Neural cell (in vitro differentiated cells): Measurements from ENCODE around the gene RAPGEF2. TPM values are rescaled to one million over a fixed set of nuclear protein-coding genes. Genes with fewer than 3 reads are reported as not detected.

Source experiments
- H2AFZ ChIP-seq: fragments of 200-600, 300-800 bp; sonication (generic), shearing (Covaris generic); 2 replicates; pipeline ENCODE4 v1.6.0; 2014; ENCODE audit warnings: low read depth, mild to moderate bottlenecking, antibody characterized with exemption, low read length, moderate library complexity
- H3F3A ChIP-seq: fragments of 200-600 bp; shearing (Covaris generic); 2 replicates; pipeline ENCODE4 v1.6.1; 2016; ENCODE audit warnings: mild to moderate bottlenecking, moderate library complexity, mixed read lengths, antibody characterized with exemption, low read length; ENCODE audit not compliant: insufficient read depth, poor library complexity, severe bottlenecking
- H3K27ac ChIP-seq: fragments of 200-600, 300-800 bp; sonication (generic), shearing (Covaris generic); 2 replicates; pipeline ENCODE4 v1.5.1; 2014; ENCODE audit warnings: mild to moderate bottlenecking, low read length, moderate library complexity
- H3K27me3 ChIP-seq: fragments of 300-800, 200-600 bp; sonication (generic), shearing (Covaris generic); 2 replicates; pipeline ENCODE4 v1.6.0; 2014; ENCODE audit warnings: mild to moderate bottlenecking, low read depth, low read length, moderate library complexity; ENCODE audit not compliant: insufficient read depth
- H3K36me3 ChIP-seq: fragments of 300-800, 200-600 bp; sonication (generic), shearing (Covaris generic); 2 replicates; pipeline ENCODE4 v1.5.1; 2014; ENCODE audit warnings: mild to moderate bottlenecking, antibody characterized with exemption, low read length, moderate library complexity; ENCODE audit not compliant: insufficient read depth
- H3K4me2 ChIP-seq: fragments of 300-800, 200-600 bp; sonication (generic), shearing (Covaris generic); 2 replicates; pipeline ENCODE4 v1.6.0; 2014; ENCODE audit warnings: mild to moderate bottlenecking, low read length
- H3K4me3 ChIP-seq: fragments of 300-800, 200-600 bp; sonication (generic), shearing (Covaris generic); 2 replicates; pipeline ENCODE4 v1.5.1; 2014; ENCODE audit warnings: mild to moderate bottlenecking, low read length, moderate library complexity
- H3K79me2 ChIP-seq: fragments of 200-600 bp; shearing (Covaris generic); replicated peaks from 2 replicates; pipeline ENCODE4 v1.6.0; 2014; ENCODE audit warnings: mild to moderate bottlenecking, low read length, moderate library complexity; ENCODE audit not compliant: insufficient read depth
- H3K9ac ChIP-seq: fragments of 300-800, 200-600 bp; sonication (generic), shearing (Covaris generic); 2 replicates; pipeline ENCODE4 v1.6.1; 2016; ENCODE audit warnings: mild to moderate bottlenecking, low read length, mixed read lengths
- H3K9me2 ChIP-seq: fragments of 200-600 bp; shearing (Covaris generic); 2 replicates; pipeline ENCODE4 v1.6.1; 2016; ENCODE audit warnings: mild to moderate bottlenecking, low read length, mixed read lengths; ENCODE audit not compliant: insufficient read depth
- H3K9me3 ChIP-seq: fragments of 200-600, 300-800 bp; sonication (generic), shearing (Covaris generic); 2 replicates; pipeline ENCODE4 v1.6.1; 2016; ENCODE audit warnings: mild to moderate bottlenecking, mixed run types, low read length, moderate library complexity, mixed read lengths
- H4K20me1 ChIP-seq: fragments of 200-600 bp; shearing (Covaris generic); 2 replicates; pipeline ENCODE4 v1.6.1; 2016; ENCODE audit warnings: mild to moderate bottlenecking, mixed run types; ENCODE audit not compliant: insufficient read depth
- EP300 ChIP-seq: fragments of 450-650 bp; conservative IDR thresholded peaks from 2 replicates; pipeline ENCODE4 v1.6.1; 2014; ENCODE audit warnings: antibody characterized with exemption, mild to moderate bottlenecking, moderate library complexity; ENCODE audit not compliant: poor library complexity, severe bottlenecking
- EZH2 ChIP-seq: fragments of 200-600, 300-800 bp; shearing (Covaris generic), sonication (generic); IDR thresholded peaks from 2 replicates; pipeline ENCODE4 v1.6.1; 2014; ENCODE audit warnings: antibody characterized with exemption, low read length, borderline replicate concordance, mild to moderate bottlenecking; ENCODE audit not compliant: insufficient read depth, poor library complexity, severe bottlenecking
- MXI1 ChIP-seq: fragments of 450-650 bp; conservative IDR thresholded peaks from 2 replicates; pipeline ENCODE4 v1.6.1; 2014; ENCODE audit warnings: antibody characterized with exemption, mild to moderate bottlenecking; ENCODE audit not compliant: poor library complexity, severe bottlenecking
- POLR2AphosphoS5 ChIP-seq: IDR thresholded peaks from 2 replicates; pipeline ENCODE4 v1.6.1; 2012
- RAD21 ChIP-seq: fragments of 450-650 bp; conservative IDR thresholded peaks from 2 replicates; pipeline ENCODE4 v1.6.1; 2014; ENCODE audit warnings: antibody characterized with exemption, mild to moderate bottlenecking, moderate library complexity
- SMC3 ChIP-seq: fragments of 450-650 bp; conservative IDR thresholded peaks from 2 replicates; pipeline ENCODE4 v1.6.1; 2014; ENCODE audit warnings: antibody characterized with exemption, mild to moderate bottlenecking, moderate library complexity; ENCODE audit not compliant: poor library complexity
- TAF1 ChIP-seq: IDR thresholded peaks from 2 replicates; pipeline ENCODE4 v1.6.1; 2012; ENCODE audit warnings: low read depth
- polyA plus RNA-seq: library from polyadenylated mRNA; depleted of rRNA; stranded (reverse); fragments of >200 nt; gene quantifications from 2 replicates; pipeline ENCODE4 v1.2.3, GENCODE V29; 2014
- TF ChIP-seq, protein P1 (sequence below): IDR thresholded peaks from 2 replicates; pipeline ENCODE4 v1.6.1; 2012; ENCODE audit warnings: borderline replicate concordance
- TF ChIP-seq, protein P2 (sequence below): fragments of 450-650 bp; IDR thresholded peaks from 2 replicates; pipeline ENCODE4 v1.5.1; 2014; ENCODE audit warnings: antibody characterized with exemption, mild to moderate bottlenecking, moderate library complexity; ENCODE audit not compliant: poor library complexity, severe bottlenecking

Gene RAPGEF2
- polyA plus RNA-seq, 1 donor from 2014 or later = 134 TPM

DNA sequence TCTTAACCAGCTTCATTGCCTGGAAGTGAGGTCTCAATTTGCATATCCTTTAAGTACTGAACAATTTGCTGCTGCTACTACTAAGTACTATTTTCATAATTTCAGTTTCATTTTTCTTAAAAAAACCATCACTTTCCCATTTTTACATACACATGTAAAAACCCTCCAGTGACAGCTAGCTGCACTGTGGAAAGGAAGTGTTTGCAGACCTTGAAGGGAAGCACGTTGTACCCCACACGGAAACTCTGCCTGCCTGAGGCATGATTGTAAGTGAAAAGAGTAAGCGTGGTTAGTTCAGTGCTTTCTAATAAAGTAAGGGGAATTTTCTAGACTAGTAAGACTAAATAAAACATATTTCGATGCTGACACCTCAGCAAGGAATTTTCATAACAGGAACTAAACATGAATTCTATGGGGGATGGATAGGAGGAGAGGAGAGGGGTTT, 103.6 kb downstream of the RAPGEF2 start:
- peaks cover 6% of the 10 kb centered on the region for H4K20me1 ChIP-seq
- no peaks in the 10 kb centered on the region for H3F3A ChIP-seq
- H3K36me3 ChIP-seq = no peaks in the 10 kb centered on the region
- H3K9me3 ChIP-seq = no peaks in the 10 kb centered on the region
- H3K4me2 ChIP-seq = no peak overlapping the region
- no peaks in the 10 kb centered on the region for H3K9me2 ChIP-seq
- H3K79me2 ChIP-seq = peaks cover 46% of the 10 kb centered on the region
- TF ChIP-seq EZH2 (no peak), EP300 (no peak), SMC3 (no peak), MXI1 (no peak), POLR2AphosphoS5 (no peak), TAF1 (no peak), RAD21 (no peak)
- TF ChIP-seq, protein P1, sequence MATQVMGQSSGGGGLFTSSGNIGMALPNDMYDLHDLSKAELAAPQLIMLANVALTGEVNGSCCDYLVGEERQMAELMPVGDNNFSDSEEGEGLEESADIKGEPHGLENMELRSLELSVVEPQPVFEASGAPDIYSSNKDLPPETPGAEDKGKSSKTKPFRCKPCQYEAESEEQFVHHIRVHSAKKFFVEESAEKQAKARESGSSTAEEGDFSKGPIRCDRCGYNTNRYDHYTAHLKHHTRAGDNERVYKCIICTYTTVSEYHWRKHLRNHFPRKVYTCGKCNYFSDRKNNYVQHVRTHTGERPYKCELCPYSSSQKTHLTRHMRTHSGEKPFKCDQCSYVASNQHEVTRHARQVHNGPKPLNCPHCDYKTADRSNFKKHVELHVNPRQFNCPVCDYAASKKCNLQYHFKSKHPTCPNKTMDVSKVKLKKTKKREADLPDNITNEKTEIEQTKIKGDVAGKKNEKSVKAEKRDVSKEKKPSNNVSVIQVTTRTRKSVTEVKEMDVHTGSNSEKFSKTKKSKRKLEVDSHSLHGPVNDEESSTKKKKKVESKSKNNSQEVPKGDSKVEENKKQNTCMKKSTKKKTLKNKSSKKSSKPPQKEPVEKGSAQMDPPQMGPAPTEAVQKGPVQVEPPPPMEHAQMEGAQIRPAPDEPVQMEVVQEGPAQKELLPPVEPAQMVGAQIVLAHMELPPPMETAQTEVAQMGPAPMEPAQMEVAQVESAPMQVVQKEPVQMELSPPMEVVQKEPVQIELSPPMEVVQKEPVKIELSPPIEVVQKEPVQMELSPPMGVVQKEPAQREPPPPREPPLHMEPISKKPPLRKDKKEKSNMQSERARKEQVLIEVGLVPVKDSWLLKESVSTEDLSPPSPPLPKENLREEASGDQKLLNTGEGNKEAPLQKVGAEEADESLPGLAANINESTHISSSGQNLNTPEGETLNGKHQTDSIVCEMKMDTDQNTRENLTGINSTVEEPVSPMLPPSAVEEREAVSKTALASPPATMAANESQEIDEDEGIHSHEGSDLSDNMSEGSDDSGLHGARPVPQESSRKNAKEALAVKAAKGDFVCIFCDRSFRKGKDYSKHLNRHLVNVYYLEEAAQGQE = no peak
- TF ChIP-seq, protein P2, sequence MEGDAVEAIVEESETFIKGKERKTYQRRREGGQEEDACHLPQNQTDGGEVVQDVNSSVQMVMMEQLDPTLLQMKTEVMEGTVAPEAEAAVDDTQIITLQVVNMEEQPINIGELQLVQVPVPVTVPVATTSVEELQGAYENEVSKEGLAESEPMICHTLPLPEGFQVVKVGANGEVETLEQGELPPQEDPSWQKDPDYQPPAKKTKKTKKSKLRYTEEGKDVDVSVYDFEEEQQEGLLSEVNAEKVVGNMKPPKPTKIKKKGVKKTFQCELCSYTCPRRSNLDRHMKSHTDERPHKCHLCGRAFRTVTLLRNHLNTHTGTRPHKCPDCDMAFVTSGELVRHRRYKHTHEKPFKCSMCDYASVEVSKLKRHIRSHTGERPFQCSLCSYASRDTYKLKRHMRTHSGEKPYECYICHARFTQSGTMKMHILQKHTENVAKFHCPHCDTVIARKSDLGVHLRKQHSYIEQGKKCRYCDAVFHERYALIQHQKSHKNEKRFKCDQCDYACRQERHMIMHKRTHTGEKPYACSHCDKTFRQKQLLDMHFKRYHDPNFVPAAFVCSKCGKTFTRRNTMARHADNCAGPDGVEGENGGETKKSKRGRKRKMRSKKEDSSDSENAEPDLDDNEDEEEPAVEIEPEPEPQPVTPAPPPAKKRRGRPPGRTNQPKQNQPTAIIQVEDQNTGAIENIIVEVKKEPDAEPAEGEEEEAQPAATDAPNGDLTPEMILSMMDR = no peak
- no peak overlapping the region for H3K9ac ChIP-seq
- no peaks in the 10 kb centered on the region for H3K27me3 ChIP-seq
- no peak overlapping the region for H3K27ac ChIP-seq
- no peak overlapping the region for H2AFZ ChIP-seq
- H3K4me3 ChIP-seq = no peak overlapping the region

DNA sequence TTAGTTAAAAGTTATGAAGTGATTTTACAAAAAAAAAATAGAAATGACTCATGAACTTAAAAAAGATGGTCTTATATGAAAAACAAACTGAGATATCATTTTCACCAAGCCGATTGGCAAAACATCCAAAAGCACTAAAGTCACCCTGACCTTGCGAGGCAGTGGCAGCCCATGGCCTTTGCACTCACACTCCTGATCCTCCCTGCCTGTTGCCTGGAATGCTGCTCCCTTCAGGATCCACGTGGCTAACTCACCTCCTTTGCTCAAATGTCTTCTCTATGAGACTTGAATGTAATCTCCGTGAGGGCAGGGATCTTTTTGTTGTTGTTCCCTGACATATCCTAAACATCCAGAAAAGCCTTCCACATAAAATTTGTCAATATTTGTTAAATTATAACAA, 106.4 kb downstream of the RAPGEF2 start:
- TF ChIP-seq EZH2 (no peak), SMC3 (no peak), RAD21 (no peak), EP300 (no peak), TAF1 (no peak), MXI1 (no peak), POLR2AphosphoS5 (no peak)
- TF ChIP-seq, protein P1 = no peak
- TF ChIP-seq, protein P2 = no peak
- H3K4me2 ChIP-seq = no peak overlapping the region
- no peaks in the 10 kb centered on the region for H3K9me3 ChIP-seq
- no peaks in the 10 kb centered on the region for H3F3A ChIP-seq
- H3K27me3 ChIP-seq = no peaks in the 10 kb centered on the region
- no peak overlapping the region for H3K4me3 ChIP-seq
- no peak overlapping the region for H2AFZ ChIP-seq
- H4K20me1 ChIP-seq = peaks cover 16% of the 10 kb centered on the region
- H3K36me3 ChIP-seq = no peaks in the 10 kb centered on the region
- no peak overlapping the region for H3K9ac ChIP-seq
- H3K27ac ChIP-seq = no peak overlapping the region
- no peaks in the 10 kb centered on the region for H3K9me2 ChIP-seq
- H3K79me2 ChIP-seq = peaks cover 44% of the 10 kb centered on the region
